ENCODE data around the gene RBM42. TPM values are rescaled to one million over a fixed set of nuclear protein-coding genes. Genes with fewer than 3 reads are reported as not detected.
"Not testable (repeated sequence)": the region's sequence is repeated elsewhere in the genome, so short reads cannot be mapped to it uniquely, and the experiment has no call there.

Gene RBM42
- total RNA-seq, 1 donor, result 41.0 TPM

DNA sequence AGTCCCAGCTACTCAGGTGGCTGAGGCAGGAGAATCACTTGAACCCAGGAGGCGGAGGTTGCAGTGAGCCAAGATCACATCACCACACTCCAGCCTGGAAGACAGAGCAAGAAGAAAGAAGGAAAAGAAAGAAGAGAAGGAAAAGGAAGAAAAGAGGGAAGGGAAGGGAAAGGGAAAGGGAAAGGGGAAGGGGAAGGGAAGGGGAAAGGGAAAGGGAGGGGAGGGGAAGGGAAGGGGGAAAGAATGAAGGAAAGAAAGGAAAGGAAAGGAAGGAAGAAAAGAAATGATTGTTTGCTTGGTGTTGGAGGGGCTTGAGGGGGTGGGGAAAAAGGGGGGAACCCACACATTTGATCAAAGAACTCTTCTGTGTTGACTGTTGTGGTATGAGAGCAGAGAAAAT lies 32.9 kb upstream of the RBM42 start:
- no peak overlapping the region for H3K4me3 ChIP-seq (ENCODE audit: low read depth, low read length)
- DNase-seq (ENCODE audit: low read depth), result no peak
- TF ChIP-seq, protein P1, sequence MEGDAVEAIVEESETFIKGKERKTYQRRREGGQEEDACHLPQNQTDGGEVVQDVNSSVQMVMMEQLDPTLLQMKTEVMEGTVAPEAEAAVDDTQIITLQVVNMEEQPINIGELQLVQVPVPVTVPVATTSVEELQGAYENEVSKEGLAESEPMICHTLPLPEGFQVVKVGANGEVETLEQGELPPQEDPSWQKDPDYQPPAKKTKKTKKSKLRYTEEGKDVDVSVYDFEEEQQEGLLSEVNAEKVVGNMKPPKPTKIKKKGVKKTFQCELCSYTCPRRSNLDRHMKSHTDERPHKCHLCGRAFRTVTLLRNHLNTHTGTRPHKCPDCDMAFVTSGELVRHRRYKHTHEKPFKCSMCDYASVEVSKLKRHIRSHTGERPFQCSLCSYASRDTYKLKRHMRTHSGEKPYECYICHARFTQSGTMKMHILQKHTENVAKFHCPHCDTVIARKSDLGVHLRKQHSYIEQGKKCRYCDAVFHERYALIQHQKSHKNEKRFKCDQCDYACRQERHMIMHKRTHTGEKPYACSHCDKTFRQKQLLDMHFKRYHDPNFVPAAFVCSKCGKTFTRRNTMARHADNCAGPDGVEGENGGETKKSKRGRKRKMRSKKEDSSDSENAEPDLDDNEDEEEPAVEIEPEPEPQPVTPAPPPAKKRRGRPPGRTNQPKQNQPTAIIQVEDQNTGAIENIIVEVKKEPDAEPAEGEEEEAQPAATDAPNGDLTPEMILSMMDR (IDR thresholded peaks at IDR 0.05; ENCODE audit: insufficient read depth, low read depth, low read length), result no peak

DNA sequence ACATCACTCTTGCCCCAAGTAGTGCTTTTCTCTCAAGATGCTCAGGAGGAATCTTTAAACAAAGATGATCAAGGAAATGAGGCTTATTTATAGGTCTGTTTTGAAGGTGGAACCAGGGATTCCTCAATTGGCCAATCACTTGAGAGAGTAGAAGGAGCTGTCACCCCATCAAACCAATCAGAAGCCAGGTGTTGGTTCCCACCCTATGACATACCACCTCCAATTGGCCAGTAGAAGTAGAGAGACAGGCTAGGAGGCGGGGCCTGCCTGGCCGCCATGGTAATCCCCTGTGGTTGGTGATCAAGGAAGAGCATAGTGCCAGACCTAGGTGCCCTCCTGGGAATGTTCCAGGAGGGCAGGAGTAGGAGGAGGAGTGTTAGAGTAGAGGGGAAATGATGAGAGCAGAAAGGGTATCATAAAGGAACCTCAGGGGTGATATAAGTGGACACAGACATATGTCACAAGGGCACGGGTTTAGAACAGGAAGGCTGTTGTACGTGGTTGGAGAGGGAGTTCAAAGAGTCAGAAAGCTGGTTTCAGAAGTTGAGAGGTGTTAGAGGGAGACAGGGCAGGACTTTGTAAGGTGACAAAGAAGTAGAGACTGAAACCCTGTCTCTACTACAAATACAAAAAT lies 32.4 kb upstream of the RBM42 start:
- TF ChIP-seq, protein P1 (IDR thresholded peaks at IDR 0.05; ENCODE audit: insufficient read depth, low read depth, low read length), result no peak
- peak; percentile 7 for DNase-seq (ENCODE audit: low read depth)

DNA sequence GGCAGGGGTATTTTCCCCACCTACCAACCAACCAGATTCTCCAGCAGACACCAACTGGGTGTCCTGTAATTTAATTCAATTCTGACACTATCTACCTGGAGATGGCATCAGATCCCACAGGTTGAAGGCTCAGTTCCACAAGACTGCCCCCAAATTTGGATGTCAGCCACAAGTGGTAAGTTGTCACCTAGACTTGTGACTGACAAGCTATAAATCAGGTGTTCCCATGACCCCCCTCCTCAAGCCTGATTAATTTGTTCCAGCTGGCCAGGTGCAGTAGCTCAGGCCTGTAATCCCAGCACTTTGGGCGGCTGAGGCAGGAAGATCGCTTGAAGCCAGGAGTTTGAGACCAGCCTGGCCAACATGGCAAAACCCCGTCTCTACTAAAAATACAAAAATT lies 26.9 kb upstream of the RBM42 start:
- TF ChIP-seq, protein P1 (IDR thresholded peaks at IDR 0.05; ENCODE audit: insufficient read depth, low read depth, low read length), result no peak
- no peak overlapping the region for H3K4me3 ChIP-seq (ENCODE audit: low read depth, low read length)
- DNase-seq (ENCODE audit: low read depth), result no peak

More for the DNA sequence above, 32.4 kb upstream of the RBM42 start:
- H3K4me3 ChIP-seq (ENCODE audit: low read depth, low read length), result no peak overlapping the region

GRCh38 chr19:35604436-35604835 lies 24.4 kb upstream of the RBM42 start:
- not testable (repeated sequence) for H3K4me3 ChIP-seq (ENCODE audit: low read depth, low read length); DNase-seq (ENCODE audit: low read depth)

GRCh38 chr19:35607170-35607569 lies 21.7 kb upstream of the RBM42 start:
- H3K4me3 ChIP-seq (ENCODE audit: low read depth, low read length), result not testable (repeated sequence)

DNA sequence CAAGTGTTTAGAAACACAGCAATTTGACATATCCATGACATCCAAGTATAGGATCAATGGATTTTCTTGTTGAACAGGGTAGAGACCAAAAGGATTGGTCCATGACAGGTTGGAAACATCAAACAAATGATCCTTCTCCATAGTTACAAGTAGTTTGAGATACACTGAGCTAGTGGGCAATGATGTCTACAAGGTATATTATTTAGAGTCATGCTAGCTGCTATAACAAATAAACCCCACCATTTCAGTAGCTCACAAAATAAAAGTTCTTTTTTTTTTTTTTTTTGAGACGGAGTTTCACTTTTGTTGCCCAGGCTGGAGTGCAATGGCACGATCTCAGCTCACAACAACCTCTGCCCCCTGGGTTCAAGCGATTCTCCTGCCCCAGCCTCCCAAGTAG lies 21.2 kb upstream of the RBM42 start:
- TF ChIP-seq, protein P1 (IDR thresholded peaks at IDR 0.05; ENCODE audit: insufficient read depth, low read depth, low read length), result no peak
- DNase-seq (ENCODE audit: low read depth), result no peak
- H3K4me3 ChIP-seq (ENCODE audit: low read depth, low read length), result no peak overlapping the region

More at GRCh38 chr19:35607170-35607569, 21.7 kb upstream of the RBM42 start:
- DNase-seq (ENCODE audit: low read depth), result not testable (repeated sequence)

DNA sequence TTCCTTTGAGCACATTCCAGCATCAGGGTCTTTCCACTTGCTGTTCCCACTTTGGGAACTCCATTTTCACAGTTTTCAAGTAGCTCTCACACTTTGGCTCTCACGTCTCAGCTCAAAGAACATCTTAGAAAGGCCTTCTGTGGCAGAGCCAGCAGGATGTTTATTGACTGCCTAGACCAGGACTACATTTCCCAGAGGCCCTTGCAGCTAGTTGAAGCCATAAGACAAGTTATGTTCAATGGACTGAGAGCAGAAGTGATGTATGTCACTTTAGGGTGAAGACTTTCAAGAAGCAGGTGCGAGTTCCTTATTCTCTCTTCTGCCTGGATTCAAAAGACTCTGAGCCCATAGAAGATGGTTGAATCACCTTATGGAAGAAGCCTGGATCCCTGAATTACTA lies 20.6 kb upstream of the RBM42 start:
- TF ChIP-seq, protein P1 (IDR thresholded peaks at IDR 0.05; ENCODE audit: insufficient read depth, low read depth, low read length), result no peak
- H3K4me3 ChIP-seq (ENCODE audit: low read depth, low read length), result no peak overlapping the region
- no peak for DNase-seq (ENCODE audit: low read depth)

GRCh38 chr19:35609851-35610353 lies 18.9 kb upstream of the RBM42 start:
- TF ChIP-seq, protein P1 (IDR thresholded peaks at IDR 0.05; ENCODE audit: insufficient read depth, low read depth, low read length), result no peak
- no peak overlapping the region for H3K4me3 ChIP-seq (ENCODE audit: low read depth, low read length)
- no peak for DNase-seq (ENCODE audit: low read depth)
